Measurements from ENCODE around the gene ZNRF1. TPM values are rescaled to one million over a fixed set of nuclear protein-coding genes. Genes with fewer than 3 reads are reported as not detected.

Gene ZNRF1
- total and polyA plus RNA-seq, 2 experiments from 2014 or later, result 45.3 to 58.7 TPM

- H3K9me3 ChIP-seq (ENCODE audit: low read depth), result no peaks in the 10 kb centered on the region
- peaks cover 6% of the 10 kb centered on the region for H3K4me1 ChIP-seq (ENCODE audit: low read depth)
- no peak overlapping the region for H3K27ac ChIP-seq
- no peaks in the 10 kb centered on the region for H3K36me3 ChIP-seq
- TF ChIP-seq CTCF (IDR thresholded peaks at IDR 0.05; ENCODE audit: low read depth, low read length), result no peak
- H3K4me3 ChIP-seq, result no peak overlapping the region
- no peaks in the 10 kb centered on the region for H3K27me3 ChIP-seq
- no peak for DNase-seq (ENCODE audit: low read depth in 1 of 2, low spot score in 1 of 2)
Observed at GRCh38 chr16:75104836-75105235, 106.0 kb downstream of the ZNRF1 start.

GRCh38 chr16:75105306-75106061 is 106.7 kb downstream of the ZNRF1 start:
- Histone ChIP-seq H3K27ac (no peak overlapping the region), H3K4me1 (ENCODE audit: low read depth) (peaks cover 12% of the 10 kb centered on the region), H3K9me3 (ENCODE audit: low read depth) (no peaks in the 10 kb centered on the region), H3K27me3 (no peaks in the 10 kb centered on the region), H3K4me3 (no peak overlapping the region), H3K36me3 (no peaks in the 10 kb centered on the region)
- peak in 1 of 2 donors; percentile 36 for DNase-seq (ENCODE audit: low read depth in 1 of 2, low spot score in 1 of 2)
- TF ChIP-seq CTCF (IDR thresholded peaks at IDR 0.05; ENCODE audit: low read depth, low read length), result no peak

GRCh38 chr16:75106351-75107274 is 107.8 kb downstream of the ZNRF1 start:
- Histone ChIP-seq H3K9me3 (ENCODE audit: low read depth) (no peaks in the 10 kb centered on the region), H3K27me3 (no peaks in the 10 kb centered on the region), H3K4me1 (ENCODE audit: low read depth) (peaks cover 19% of the 10 kb centered on the region), H3K27ac (no peak overlapping the region), H3K4me3 (no peak overlapping the region), H3K36me3 (no peaks in the 10 kb centered on the region)
- DNase-seq (ENCODE audit: low read depth in 1 of 2, low spot score in 1 of 2), result no peak
- TF ChIP-seq CTCF (IDR thresholded peaks at IDR 0.05; ENCODE audit: low read depth, low read length), result no peak

GRCh38 chr16:75107505-75107904 is 108.7 kb downstream of the ZNRF1 start:
- Histone ChIP-seq H3K27ac (no peak overlapping the region), H3K4me3 (no peak overlapping the region), H3K9me3 (ENCODE audit: low read depth) (no peaks in the 10 kb centered on the region)

More at GRCh38 chr16:75107505-75107904, 108.7 kb downstream of the ZNRF1 start:
- H3K36me3 ChIP-seq, result no peaks in the 10 kb centered on the region
- no peak for TF ChIP-seq CTCF (IDR thresholded peaks at IDR 0.05; ENCODE audit: low read depth, low read length)
- no peak for DNase-seq (ENCODE audit: low read depth in 1 of 2, low spot score in 1 of 2)
- no peaks in the 10 kb centered on the region for H3K27me3 ChIP-seq
- peaks cover 19% of the 10 kb centered on the region for H3K4me1 ChIP-seq (ENCODE audit: low read depth)
